ENCODE measurements around the gene ITGB4. TPM values are rescaled to one million over a fixed set of nuclear protein-coding genes. Genes with fewer than 3 reads are reported as not detected.

Gene ITGB4
- total and polyA plus RNA-seq, 5 donors from 2014 or later, result 0.28 to 0.60 (median 0.56) TPM; not detected in 2

DNA sequence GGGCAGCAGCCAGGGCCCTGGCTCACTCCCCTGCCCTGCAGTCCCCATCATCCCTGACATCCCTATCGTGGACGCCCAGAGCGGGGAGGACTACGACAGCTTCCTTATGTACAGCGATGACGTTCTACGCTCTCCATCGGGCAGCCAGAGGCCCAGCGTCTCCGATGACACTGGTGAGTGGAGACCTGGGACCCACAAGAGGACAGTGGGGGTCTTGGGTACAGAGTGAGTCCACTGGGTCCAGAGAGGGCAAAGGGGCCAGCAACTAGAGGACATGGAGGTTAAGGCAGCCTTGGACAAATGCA is 31.1 kb downstream of the ITGB4 start:
- Mint-ChIP-seq H3K27me3 (peaks cover 11% of the 10 kb centered on the region), H3K4me3 (peak overlapping the region in 1 of 4 donors; percentile 22), H3K9me3 (no peaks in the 10 kb centered on the region), H3K27ac (no peak overlapping the region), H3K36me3 (peaks cover 4% of the 10 kb centered on the region), H3K4me1 (peaks cover 0 to 30% (median 18%) of the 10 kb centered on the region in 4 donors)
- no peak overlapping the region for H3K27ac ChIP-seq (ENCODE audit: insufficient read depth, low read length, poor library complexity, severe bottlenecking)
- H3K9me3 ChIP-seq (ENCODE audit: control insufficient read depth in 2 of 2, low read length in 2 of 2), result no peaks in the 10 kb centered on the region
- H3K36me3 ChIP-seq (ENCODE audit: control insufficient read depth, insufficient read depth, low read length), result no peaks in the 10 kb centered on the region
- DNase-seq (no peak), ATAC-seq (ENCODE audit: low read depth in 2 of 2) (no peak)
- H3K4me3 ChIP-seq (ENCODE audit: low read depth, low read length), result no peak overlapping the region
- H3K27me3 ChIP-seq (ENCODE audit: control insufficient read depth, insufficient read depth, low read length), result no peaks in the 10 kb centered on the region
- H3K4me1 ChIP-seq (ENCODE audit: control insufficient read depth, insufficient read depth, low read length, poor library complexity, severe bottlenecking), result peaks cover 30% of the 10 kb centered on the region

DNA sequence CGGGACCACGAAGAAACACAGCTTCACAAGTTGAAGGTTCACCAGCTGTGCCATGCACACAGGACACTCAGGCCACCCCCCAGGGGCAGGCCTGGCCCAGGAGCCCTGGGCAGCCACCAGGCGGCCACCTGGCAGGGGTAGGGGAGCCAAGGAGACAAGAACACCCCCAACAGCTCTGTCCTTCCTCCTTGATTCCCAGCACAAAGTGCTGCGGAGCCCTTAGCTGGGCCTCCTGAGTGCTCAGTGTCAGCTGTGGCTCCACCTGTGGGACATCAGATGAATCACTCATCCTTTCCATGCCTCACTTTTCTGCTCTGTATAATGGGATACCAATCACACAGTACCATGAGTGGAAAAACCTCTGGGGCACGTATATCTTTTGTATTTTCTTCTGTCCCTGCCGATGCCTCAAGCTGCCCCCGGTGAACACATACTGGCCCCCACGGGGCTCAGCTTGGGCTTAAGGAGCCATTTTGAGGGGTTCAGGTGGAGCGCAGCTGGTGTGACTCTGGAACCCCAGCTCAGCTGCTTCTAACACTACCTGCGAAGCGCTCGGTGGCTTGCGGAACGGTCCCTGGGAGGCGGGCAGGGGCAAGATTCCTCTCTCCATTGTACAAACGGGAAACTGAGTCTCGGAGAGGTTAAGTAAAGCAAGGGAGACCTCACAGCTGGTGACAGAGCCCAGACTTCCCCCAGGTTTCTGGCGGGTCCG is 31.7 kb downstream of the ITGB4 start:
- Histone ChIP-seq H3K36me3 (ENCODE audit: control insufficient read depth, insufficient read depth, low read length) (no peaks in the 10 kb centered on the region), H3K4me3 (ENCODE audit: low read depth, low read length) (no peak overlapping the region), H3K27ac (ENCODE audit: insufficient read depth, low read length, poor library complexity, severe bottlenecking) (no peak overlapping the region), H3K9me3 (ENCODE audit: control insufficient read depth in 2 of 2, low read length in 2 of 2) (no peaks in the 10 kb centered on the region), H3K27me3 (ENCODE audit: control insufficient read depth, insufficient read depth, low read length) (no peaks in the 10 kb centered on the region), H3K4me1 (ENCODE audit: control insufficient read depth, insufficient read depth, low read length, poor library complexity, severe bottlenecking) (peaks cover 25% of the 10 kb centered on the region)
- peaks cover under 1% of the 10 kb centered on the region for H3K36me3 Mint-ChIP-seq
- no peaks in the 10 kb centered on the region for H3K9me3 Mint-ChIP-seq
- H3K4me1 Mint-ChIP-seq, result peaks cover 0 to 25% (median 13%) of the 10 kb centered on the region in 4 donors
- peak in 1 of 3 donors; percentile 33 for DNase-seq
- H3K27ac Mint-ChIP-seq, result peak overlapping the region in 1 of 3 donors; percentile 25
- peaks cover 11% of the 10 kb centered on the region for H3K27me3 Mint-ChIP-seq
- H3K4me3 Mint-ChIP-seq, result peak overlapping the region; percentile 52 to 83 (median 61)
- no peak for ATAC-seq (ENCODE audit: low read depth in 2 of 2)

DNA sequence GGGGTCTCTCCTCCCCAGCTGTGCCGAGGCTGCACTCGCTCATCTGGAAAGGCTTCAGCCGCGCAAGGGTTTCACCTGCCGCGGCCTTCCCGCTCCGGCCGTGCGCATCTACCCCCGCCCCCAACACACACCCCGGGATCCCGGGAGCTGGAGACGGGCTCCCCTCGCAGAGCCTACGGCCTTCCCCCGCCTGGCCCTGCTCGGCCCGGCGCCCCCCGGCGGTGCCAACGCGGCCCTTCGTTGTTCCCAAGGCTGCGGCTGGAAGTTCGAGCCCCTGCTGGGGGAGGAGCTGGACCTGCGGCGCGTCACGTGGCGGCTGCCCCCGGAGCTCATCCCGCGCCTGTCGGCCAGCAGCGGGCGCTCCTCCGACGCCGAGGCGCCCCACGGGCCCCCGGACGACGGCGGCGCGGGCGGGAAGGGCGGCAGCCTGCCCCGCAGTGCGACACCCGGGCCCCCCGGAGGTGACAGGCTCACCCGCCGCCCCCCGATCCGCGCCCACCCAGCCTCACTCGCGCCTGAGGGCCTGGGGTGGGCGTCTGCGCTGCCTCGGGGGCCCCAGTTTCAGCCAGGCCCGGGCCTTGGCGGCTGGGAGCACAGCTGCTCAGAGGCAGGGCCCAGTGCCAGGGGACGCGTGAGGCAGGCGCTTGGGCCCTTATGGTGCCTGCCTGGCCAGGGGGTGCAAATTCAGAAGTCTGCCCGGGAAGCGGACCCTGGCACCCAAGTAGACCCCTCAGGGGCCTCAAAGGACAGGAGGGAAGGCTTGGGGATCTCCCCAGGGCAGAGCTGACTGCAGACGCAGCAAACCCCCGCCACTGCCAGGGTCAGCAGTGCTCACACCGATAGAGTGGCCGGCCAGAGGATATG is 32.5 kb downstream of the ITGB4 start:
- H3K4me3 Mint-ChIP-seq, result peak overlapping the region; percentile 52 to 83 (median 61)
- DNase-seq (peak; percentile 60 to 72 (median 71)), ATAC-seq (ENCODE audit: low read depth in 2 of 2) (peak; percentile 80 to 83)
- H3K4me1 Mint-ChIP-seq, result peaks cover 0 to 25% (median 13%) of the 10 kb centered on the region in 4 donors
- Histone ChIP-seq H3K4me1 (ENCODE audit: control insufficient read depth, insufficient read depth, low read length, poor library complexity, severe bottlenecking) (peaks cover 24% of the 10 kb centered on the region), H3K27me3 (ENCODE audit: control insufficient read depth, insufficient read depth, low read length) (no peaks in the 10 kb centered on the region), H3K9me3 (ENCODE audit: control insufficient read depth in 2 of 2, low read length in 2 of 2) (no peaks in the 10 kb centered on the region), H3K27ac (ENCODE audit: insufficient read depth, low read length, poor library complexity, severe bottlenecking) (no peak overlapping the region), H3K4me3 (ENCODE audit: low read depth, low read length) (no peak overlapping the region), H3K36me3 (ENCODE audit: control insufficient read depth, insufficient read depth, low read length) (no peaks in the 10 kb centered on the region)
- no peaks in the 10 kb centered on the region for H3K36me3 Mint-ChIP-seq
- H3K27ac Mint-ChIP-seq, result no peak overlapping the region
- H3K27me3 Mint-ChIP-seq, result peaks cover 11% of the 10 kb centered on the region
- no peaks in the 10 kb centered on the region for H3K9me3 Mint-ChIP-seq

DNA sequence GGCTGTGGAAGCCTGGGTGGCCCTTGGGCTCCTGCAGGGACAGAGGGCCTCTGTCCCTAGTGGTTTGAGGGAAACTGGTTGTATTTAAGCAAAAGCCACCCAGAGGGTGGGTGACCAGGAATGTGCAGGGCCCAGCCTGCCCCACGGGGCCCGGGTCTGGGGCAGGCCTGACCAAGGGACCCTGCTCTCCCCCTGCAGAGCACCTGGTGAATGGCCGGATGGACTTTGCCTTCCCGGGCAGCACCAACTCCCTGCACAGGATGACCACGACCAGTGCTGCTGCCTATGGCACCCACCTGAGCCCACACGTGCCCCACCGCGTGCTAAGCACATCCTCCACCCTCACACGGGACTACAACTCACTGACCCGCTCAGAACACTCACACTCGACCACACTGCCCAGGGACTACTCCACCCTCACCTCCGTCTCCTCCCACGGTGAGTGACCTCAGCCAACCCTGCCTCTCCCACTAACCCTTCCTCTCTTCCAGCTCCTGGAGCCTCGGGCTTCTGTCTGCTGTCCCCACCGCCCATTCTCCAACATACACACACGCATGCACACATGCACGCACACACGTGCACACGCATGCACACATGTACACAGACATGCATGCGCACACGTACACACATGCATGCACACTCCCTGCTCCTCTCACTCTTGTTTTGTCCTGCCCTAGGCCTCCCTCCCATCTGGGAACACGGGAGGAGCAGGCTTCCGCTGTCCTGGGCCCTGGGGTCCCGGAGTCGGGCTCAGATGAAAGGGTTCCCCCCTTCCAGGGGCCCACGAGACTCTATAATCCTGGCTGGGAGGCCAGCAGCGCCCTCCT is 33.3 kb downstream of the ITGB4 start:
- ATAC-seq (ENCODE audit: low read depth in 2 of 2) (no peak), DNase-seq (no peak)
- peaks cover 0 to 24% (median 13%) of the 10 kb centered on the region in 4 donors for H3K4me1 Mint-ChIP-seq
- Histone ChIP-seq H3K4me1 (ENCODE audit: control insufficient read depth, insufficient read depth, low read length, poor library complexity, severe bottlenecking) (peaks cover 23% of the 10 kb centered on the region), H3K4me3 (ENCODE audit: low read depth, low read length) (no peak overlapping the region), H3K36me3 (ENCODE audit: control insufficient read depth, insufficient read depth, low read length) (no peaks in the 10 kb centered on the region), H3K27ac (ENCODE audit: insufficient read depth, low read length, poor library complexity, severe bottlenecking) (no peak overlapping the region), H3K9me3 (ENCODE audit: control insufficient read depth in 2 of 2, low read length in 2 of 2) (no peaks in the 10 kb centered on the region), H3K27me3 (ENCODE audit: control insufficient read depth, insufficient read depth, low read length) (no peaks in the 10 kb centered on the region)
- peak overlapping the region in 3 of 4 donors; percentile 71 to 90 (median 74) for H3K4me3 Mint-ChIP-seq
- no peaks in the 10 kb centered on the region for H3K36me3 Mint-ChIP-seq
- peaks cover 10% of the 10 kb centered on the region for H3K27me3 Mint-ChIP-seq
- H3K27ac Mint-ChIP-seq, result peak overlapping the region in 2 of 3 donors; percentile 65 to 84
- H3K9me3 Mint-ChIP-seq, result no peaks in the 10 kb centered on the region

DNA sequence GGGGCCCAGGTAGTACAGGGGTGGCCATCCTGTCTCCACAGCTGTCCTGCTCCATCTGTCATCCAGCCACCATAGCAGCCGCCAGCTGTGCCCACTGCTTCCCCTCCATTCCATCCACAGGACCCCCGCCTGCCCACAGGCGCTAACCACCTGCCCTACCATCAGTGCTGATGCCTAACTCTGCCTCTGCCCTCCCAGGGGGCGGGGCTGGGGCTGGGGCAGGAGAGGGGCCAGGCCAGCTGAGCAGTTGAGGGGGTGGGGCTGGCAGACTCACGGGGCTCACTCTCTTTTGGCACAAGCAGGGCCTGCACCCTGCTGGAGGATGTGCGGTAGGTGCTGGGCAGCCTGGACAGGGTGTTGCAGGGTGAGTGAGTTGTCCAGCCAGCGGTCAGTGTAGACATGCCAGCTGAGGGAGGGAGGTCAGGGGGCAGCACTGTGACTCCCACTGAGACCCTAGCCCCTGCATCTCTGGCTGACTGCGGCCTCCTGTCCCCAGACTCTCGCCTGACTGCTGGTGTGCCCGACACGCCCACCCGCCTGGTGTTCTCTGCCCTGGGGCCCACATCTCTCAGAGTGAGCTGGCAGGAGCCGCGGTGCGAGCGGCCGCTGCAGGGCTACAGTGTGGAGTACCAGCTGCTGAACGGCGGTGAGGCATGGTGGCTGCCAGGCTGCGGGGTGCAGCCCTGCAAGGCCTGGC is 34.1 kb downstream of the ITGB4 start:
- Mint-ChIP-seq H3K4me1 (peaks cover 0 to 19% (median 9%) of the 10 kb centered on the region in 4 donors), H3K27ac (no peak overlapping the region), H3K9me3 (no peaks in the 10 kb centered on the region), H3K27me3 (peaks cover 4% of the 10 kb centered on the region), H3K4me3 (peak overlapping the region in 1 of 4 donors; percentile 74), H3K36me3 (no peaks in the 10 kb centered on the region)
- no peaks in the 10 kb centered on the region for H3K36me3 ChIP-seq (ENCODE audit: control insufficient read depth, insufficient read depth, low read length)
- no peaks in the 10 kb centered on the region for H3K27me3 ChIP-seq (ENCODE audit: control insufficient read depth, insufficient read depth, low read length)
- H3K9me3 ChIP-seq (ENCODE audit: control insufficient read depth in 2 of 2, low read length in 2 of 2), result no peaks in the 10 kb centered on the region
- DNase-seq (no peak), ATAC-seq (ENCODE audit: low read depth in 2 of 2) (no peak)
- H3K4me1 ChIP-seq (ENCODE audit: control insufficient read depth, insufficient read depth, low read length, poor library complexity, severe bottlenecking), result peaks cover 17% of the 10 kb centered on the region
- no peak overlapping the region for H3K27ac ChIP-seq (ENCODE audit: insufficient read depth, low read length, poor library complexity, severe bottlenecking)
- no peak overlapping the region for H3K4me3 ChIP-seq (ENCODE audit: low read depth, low read length)

DNA sequence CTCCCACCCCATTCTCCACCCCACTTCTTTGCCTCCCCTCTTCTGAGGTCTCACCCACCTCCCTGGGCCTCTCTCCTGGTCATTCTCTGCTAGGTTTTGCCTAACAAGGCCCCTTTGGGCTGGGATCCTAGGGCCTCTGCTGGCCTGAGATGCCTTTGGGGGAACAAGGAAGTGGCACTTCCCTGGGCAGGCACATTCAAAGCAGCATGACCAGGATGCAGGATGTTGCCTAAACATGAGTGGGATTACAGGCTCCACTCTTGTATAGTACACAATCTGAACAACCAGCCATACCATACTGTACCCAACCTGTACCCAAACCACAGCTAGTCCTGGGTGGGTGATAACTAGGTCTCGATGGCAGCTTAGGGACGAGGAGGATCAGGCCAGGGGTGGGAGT is 34.7 kb downstream of the ITGB4 start:
- no peaks in the 10 kb centered on the region for H3K9me3 ChIP-seq (ENCODE audit: control insufficient read depth in 2 of 2, low read length in 2 of 2)
- no peak for ATAC-seq (ENCODE audit: low read depth in 2 of 2)
- H3K36me3 Mint-ChIP-seq, result no peaks in the 10 kb centered on the region
- H3K27me3 Mint-ChIP-seq, result peaks cover 4% of the 10 kb centered on the region
- no peak overlapping the region for H3K27ac Mint-ChIP-seq
- no peaks in the 10 kb centered on the region for H3K36me3 ChIP-seq (ENCODE audit: control insufficient read depth, insufficient read depth, low read length)
- peaks cover 17% of the 10 kb centered on the region for H3K4me1 ChIP-seq (ENCODE audit: control insufficient read depth, insufficient read depth, low read length, poor library complexity, severe bottlenecking)
- H3K4me3 ChIP-seq (ENCODE audit: low read depth, low read length), result no peak overlapping the region
- H3K9me3 Mint-ChIP-seq, result no peaks in the 10 kb centered on the region
- peaks cover 0 to 19% (median 7%) of the 10 kb centered on the region in 4 donors for H3K4me1 Mint-ChIP-seq
- DNase-seq, result no peak
- no peaks in the 10 kb centered on the region for H3K27me3 ChIP-seq (ENCODE audit: control insufficient read depth, insufficient read depth, low read length)
- peak overlapping the region in 2 of 4 donors; percentile 24 to 27 for H3K4me3 Mint-ChIP-seq
- H3K27ac ChIP-seq (ENCODE audit: insufficient read depth, low read length, poor library complexity, severe bottlenecking), result no peak overlapping the region

DNA sequence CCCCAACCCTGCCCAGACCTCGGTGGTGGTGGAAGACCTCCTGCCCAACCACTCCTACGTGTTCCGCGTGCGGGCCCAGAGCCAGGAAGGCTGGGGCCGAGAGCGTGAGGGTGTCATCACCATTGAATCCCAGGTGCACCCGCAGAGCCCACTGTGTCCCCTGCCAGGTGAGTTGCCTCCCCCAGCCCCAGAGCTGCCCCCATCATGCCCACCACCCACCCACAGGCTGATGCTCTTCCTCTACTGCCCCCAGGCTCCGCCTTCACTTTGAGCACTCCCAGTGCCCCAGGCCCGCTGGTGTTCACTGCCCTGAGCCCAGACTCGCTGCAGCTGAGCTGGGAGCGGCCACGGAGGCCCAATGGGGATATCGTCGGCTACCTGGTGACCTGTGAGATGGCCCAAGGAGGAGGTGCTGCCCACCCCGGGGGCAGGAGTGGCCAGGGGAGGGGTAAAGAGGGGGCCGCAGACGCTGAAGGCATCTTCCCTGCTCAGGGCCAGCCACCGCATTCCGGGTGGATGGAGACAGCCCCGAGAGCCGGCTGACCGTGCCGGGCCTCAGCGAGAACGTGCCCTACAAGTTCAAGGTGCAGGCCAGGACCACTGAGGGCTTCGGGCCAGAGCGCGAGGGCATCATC is 35.3 kb downstream of the ITGB4 start:
- ATAC-seq (ENCODE audit: low read depth in 2 of 2), result no peak
- no peak overlapping the region for H3K27ac ChIP-seq (ENCODE audit: insufficient read depth, low read length, poor library complexity, severe bottlenecking)

More for the DNA sequence above, 35.3 kb downstream of the ITGB4 start:
- Histone ChIP-seq H3K9me3 (ENCODE audit: control insufficient read depth in 2 of 2, low read length in 2 of 2) (no peaks in the 10 kb centered on the region), H3K4me3 (ENCODE audit: low read depth, low read length) (no peak overlapping the region), H3K27me3 (ENCODE audit: control insufficient read depth, insufficient read depth, low read length) (no peaks in the 10 kb centered on the region), H3K4me1 (ENCODE audit: control insufficient read depth, insufficient read depth, low read length, poor library complexity, severe bottlenecking) (peaks cover 17% of the 10 kb centered on the region), H3K36me3 (ENCODE audit: control insufficient read depth, insufficient read depth, low read length) (no peaks in the 10 kb centered on the region)
- DNase-seq, result no peak
- H3K27ac Mint-ChIP-seq, result no peak overlapping the region
- H3K9me3 Mint-ChIP-seq, result no peaks in the 10 kb centered on the region
- peaks cover 0 to 19% (median 5%) of the 10 kb centered on the region in 4 donors for H3K4me1 Mint-ChIP-seq
- no peaks in the 10 kb centered on the region for H3K27me3 Mint-ChIP-seq
- H3K4me3 Mint-ChIP-seq, result no peak overlapping the region
- no peaks in the 10 kb centered on the region for H3K36me3 Mint-ChIP-seq

All from CD4-positive, CD25-positive, alpha-beta regulatory T cell (primary cell).